ENCODE measurements around the gene RPL38. TPM values are rescaled to one million over a fixed set of nuclear protein-coding genes. Genes with fewer than 3 reads are reported as not detected.

RPL38 gene
- 1,000 to 10,000 TPM; 1,787 to 3,038 (median 2,213) TPM for total RNA-seq

GRCh38 chr17:74203439-74204240 is at the start of gene RPL38:
TSS of gene RPL38 (plus strand) at chr17:74203678. CDS start at chr17:74203956, 278 bp downstream.
- Histone ChIP-seq H3K4me1 (replicated peaks in 1 of 2) (peaks cover 21 to 31% of the 10 kb centered on the region in 2 donors), H3K27ac (peak within 1 kb of the TSS; percentile 63 to 83), H3K4me3 (peak within 1 kb of the TSS; percentile 68 to 95 (median 79))
- ATAC-seq (replicated peaks in 6 of 8): peak; percentile 70 to 84 (median 80)
- in situ Hi-C loops (cut with MboI; ENCODE audit: low pct_unique_long_range_greater_than_20kb in 2 of 9, low sequenced_read_pairs in 9 of 9, unreplicated experiment in 9 of 9): loop anchor here in 2 of 9 experiments (25.0 kb wide), 1 partner anchor 159 kb away; the partner anchor contains the start of genes BTBD17 (in 2 of the 2) and GPR142 (in 2 of the 2)
- 0% methylated on average over 3 to 6 of the region's 53 CpGs; no CpG with 5 or more reads in 7 of the 10 experiments for WGBS, 10 experiments

GRCh38 chr17:74153821-74154430 is 49.6 kb upstream of the RPL38 start:
- in situ Hi-C loops (cut with MboI; ENCODE audit: low pct_unique_long_range_greater_than_20kb in 2 of 9, low sequenced_read_pairs in 9 of 9, unreplicated experiment in 9 of 9): loop anchor here in 1 of 9 experiments (25.0 kb wide), 1 partner anchor 492 kb away; no protein-coding TSS in a partner anchor
- no peak overlapping the region for H3K4me3 ChIP-seq
- no peak overlapping the region for H3K27ac ChIP-seq
- no peak for ATAC-seq (replicated peaks in 6 of 8)
- 29 to 100% (median 74%) methylated on average over 1 to 8 of the region's 11 CpGs; no CpG with 5 or more reads in 2 of the 10 experiments for WGBS, 10 experiments
- peaks cover 14 to 19% of the 10 kb centered on the region in 2 donors for H3K4me1 ChIP-seq (replicated peaks in 1 of 2)

GRCh38 chr17:74156878-74157277 is 46.6 kb upstream of the RPL38 start:
- 0 to 100% (median 40%) methylated on average over 1 to 5 of the region's 6 CpGs; no CpG with 5 or more reads in 3 of the 10 experiments for WGBS, 10 experiments
- in situ Hi-C loops (cut with MboI; ENCODE audit: low pct_unique_long_range_greater_than_20kb in 2 of 9, low sequenced_read_pairs in 9 of 9, unreplicated experiment in 9 of 9): loop anchor here in 1 of 9 experiments (25.0 kb wide), 1 partner anchor 495 kb away; no protein-coding TSS in a partner anchor
- Histone ChIP-seq H3K4me3 (no peak overlapping the region), H3K27ac (no peak overlapping the region), H3K4me1 (replicated peaks in 1 of 2) (peaks cover 5 to 7% of the 10 kb centered on the region in 2 donors)
- ATAC-seq (replicated peaks in 6 of 8): no peak

GRCh38 chr17:74157366-74157765 is 46.1 kb upstream of the RPL38 start:
- Histone ChIP-seq H3K27ac (no peak overlapping the region), H3K4me1 (replicated peaks in 1 of 2) (peaks cover 5 to 7% of the 10 kb centered on the region in 2 donors), H3K4me3 (no peak overlapping the region)
- 0 to 100% (median 60%) methylated on average over 1 to 6 of the region's 9 CpGs; no CpG with 5 or more reads in 2 of the 10 experiments for WGBS, 10 experiments
- in situ Hi-C loops (cut with MboI; ENCODE audit: low pct_unique_long_range_greater_than_20kb in 2 of 9, low sequenced_read_pairs in 9 of 9, unreplicated experiment in 9 of 9): loop anchor here in 1 of 9 experiments (25.0 kb wide), 1 partner anchor 495 kb away; no protein-coding TSS in a partner anchor
- no peak for ATAC-seq (replicated peaks in 6 of 8)

- Histone ChIP-seq H3K27ac (no peak overlapping the region), H3K4me3 (no peak overlapping the region), H3K4me1 (replicated peaks in 1 of 2) (no peaks in the 10 kb centered on the region)
- no peak for ATAC-seq (replicated peaks in 6 of 8)
- in situ Hi-C loops (cut with MboI; ENCODE audit: low pct_unique_long_range_greater_than_20kb in 2 of 9, low sequenced_read_pairs in 9 of 9, unreplicated experiment in 9 of 9): loop anchor here in 1 of 9 experiments (25.0 kb wide), 1 partner anchor 496 kb away; no protein-coding TSS in a partner anchor
These were observed 44.7 kb upstream of the RPL38 start for GRCh38 chr17:74158761-74159160.

- H3K27ac ChIP-seq: no peak overlapping the region
- WGBS, 10 experiments: 39 to 100% (median 80%) methylated on average over 1 to 3 of the region's 5 CpGs; no CpG with 5 or more reads in 7 of the 10 experiments
- no peaks in the 10 kb centered on the region for H3K4me1 ChIP-seq (replicated peaks in 1 of 2)
- in situ Hi-C loops (cut with MboI; ENCODE audit: low pct_unique_long_range_greater_than_20kb in 2 of 9, low sequenced_read_pairs in 9 of 9, unreplicated experiment in 9 of 9): loop anchor here in 1 of 9 experiments (25.0 kb wide), 1 partner anchor 497 kb away; no protein-coding TSS in a partner anchor
- ATAC-seq (replicated peaks in 6 of 8): no peak
- no peak overlapping the region for H3K4me3 ChIP-seq
These were observed 44.1 kb upstream of the RPL38 start for GRCh38 chr17:74159226-74159840.

GRCh38 chr17:74160656-74161502 is 42.6 kb upstream of the RPL38 start:
- Histone ChIP-seq H3K4me3 (no peak overlapping the region), H3K27ac (no peak overlapping the region), H3K4me1 (replicated peaks in 1 of 2) (no peaks in the 10 kb centered on the region)
- 12 to 95% (median 60%) methylated on average over 1 to 19 of the region's 23 CpGs; no CpG with 5 or more reads in 1 of the 10 experiments for WGBS, 10 experiments
- ATAC-seq (replicated peaks in 6 of 8): no peak
- in situ Hi-C loops (cut with MboI; ENCODE audit: low pct_unique_long_range_greater_than_20kb in 2 of 9, low sequenced_read_pairs in 9 of 9, unreplicated experiment in 9 of 9): loop anchor here in 1 of 9 experiments (25.0 kb wide), 1 partner anchor 499 kb away; no protein-coding TSS in a partner anchor

GRCh38 chr17:74161503-74161875 is 42.0 kb upstream of the RPL38 start:
- no peak overlapping the region for H3K4me3 ChIP-seq
- WGBS, 10 experiments: 2 to 87% (median 47%) methylated on average over 3 to 8 of the region's 11 CpGs; no CpG with 5 or more reads in 2 of the 10 experiments
- in situ Hi-C loops (cut with MboI; ENCODE audit: low pct_unique_long_range_greater_than_20kb in 2 of 9, low sequenced_read_pairs in 9 of 9, unreplicated experiment in 9 of 9): loop anchor here in 1 of 9 experiments (25.0 kb wide), 1 partner anchor 499 kb away; no protein-coding TSS in a partner anchor
- no peak overlapping the region for H3K27ac ChIP-seq
- H3K4me1 ChIP-seq (replicated peaks in 1 of 2): no peaks in the 10 kb centered on the region
- peak in 1 of 8 experiments; percentile 58 for ATAC-seq (replicated peaks in 6 of 8)

GRCh38 chr17:74163271-74163821 is 40.1 kb upstream of the RPL38 start:
- no peak for ATAC-seq (replicated peaks in 6 of 8)
- H3K4me3 ChIP-seq: no peak overlapping the region
- H3K27ac ChIP-seq: no peak overlapping the region
- WGBS, 10 experiments: 11 to 79% (median 54%) methylated on average over 3 to 8 of the region's 11 CpGs; no CpG with 5 or more reads in 3 of the 10 experiments
- H3K4me1 ChIP-seq (replicated peaks in 1 of 2): no peaks in the 10 kb centered on the region
- in situ Hi-C loops (cut with MboI; ENCODE audit: low pct_unique_long_range_greater_than_20kb in 2 of 9, low sequenced_read_pairs in 9 of 9, unreplicated experiment in 9 of 9): loop anchor here in 1 of 9 experiments (25.0 kb wide), 1 partner anchor 501 kb away; no protein-coding TSS in a partner anchor

GRCh38 chr17:74163836-74164235 is 39.6 kb upstream of the RPL38 start:
- Histone ChIP-seq H3K27ac (no peak overlapping the region), H3K4me3 (no peak overlapping the region), H3K4me1 (replicated peaks in 1 of 2) (no peaks in the 10 kb centered on the region)
- no peak for ATAC-seq (replicated peaks in 6 of 8)
- WGBS, 10 experiments: 63 to 100% (median 87%) methylated on average over 1 to 7 of the region's 7 CpGs; no CpG with 5 or more reads in 1 of the 10 experiments
- in situ Hi-C loops (cut with MboI; ENCODE audit: low pct_unique_long_range_greater_than_20kb in 2 of 9, low sequenced_read_pairs in 9 of 9, unreplicated experiment in 9 of 9): loop anchor here in 1 of 9 experiments (25.0 kb wide), 1 partner anchor 502 kb away; no protein-coding TSS in a partner anchor

- in situ Hi-C loops (cut with MboI; ENCODE audit: low pct_unique_long_range_greater_than_20kb in 2 of 9, low sequenced_read_pairs in 9 of 9, unreplicated experiment in 9 of 9): loop anchor here in 1 of 9 experiments (25.0 kb wide), 1 partner anchor 502 kb away; no protein-coding TSS in a partner anchor
- Histone ChIP-seq H3K4me3 (no peak overlapping the region), H3K27ac (no peak overlapping the region), H3K4me1 (replicated peaks in 1 of 2) (no peaks in the 10 kb centered on the region)
- 38 to 100% (median 95%) methylated on average over 1 to 9 of the region's 9 CpGs; no CpG with 5 or more reads in 1 of the 10 experiments for WGBS, 10 experiments
- no peak for ATAC-seq (replicated peaks in 6 of 8)
These were observed 38.9 kb upstream of the RPL38 start for GRCh38 chr17:74164446-74165045.
